WTC11 (cell line): ENCODE data around the gene MUSTN1. TPM values are rescaled to one million over a fixed set of nuclear protein-coding genes. Genes with fewer than 3 reads are reported as not detected.
A peak's percentile ranks its signal among the peaks of the same experiment; 100 is the strongest.

Experiments
- ATAC-seq: fragments of 200-7000 bp; cut with Tn5 transposase; 2 replicates; pipeline ENCODE4 v1.10.0; 2021; ENCODE audit warnings: mild to moderate bottlenecking, moderate library complexity
- Bru-seq: library from RNA; stranded (reverse); fragments of 400-500 nt; gene quantifications from one replicate; lab custom pipeline; 2021; lab: Mats Ljungman, UMichigan
- CTCF ChIA-PET: fragments of 300-600 bp; sonication (Branson Sonifier 250); formaldehyde crosslinking; loops from one replicate; lab custom pipeline; 2021; ENCODE audit warnings: antibody characterized with exemption; lab: Charles Lee
- POLR2A ChIA-PET: fragments of 350-600 bp; sonication (Branson Sonifier 250); formaldehyde crosslinking; loops from one replicate; lab custom pipeline; 2021; ENCODE audit warnings: antibody characterized with exemption; lab: Charles Lee
- DNase-seq: peaks from one replicate; pipeline ENCODE4 v3.0.0; 2021; ENCODE audit warnings: low spot score
- H3K27ac Mint-ChIP-seq: 2 replicates; pipeline ENCODE4 v1.8.0; 2021; ENCODE audit warnings: mixed read lengths
- H3K27me3 Mint-ChIP-seq: 2 replicates; pipeline ENCODE4 v1.8.0; 2021; ENCODE audit warnings: low read depth, mild to moderate bottlenecking, moderate library complexity, mixed read lengths
- H3K36me3 Mint-ChIP-seq: 2 replicates; pipeline ENCODE4 v1.8.0; 2021; ENCODE audit warnings: mixed read lengths
- H3K4me1 Mint-ChIP-seq: 2 replicates; pipeline ENCODE4 v1.8.0; 2022; ENCODE audit warnings: mixed read lengths
- H3K4me3 Mint-ChIP-seq: 2 replicates; pipeline ENCODE4 v1.8.0; 2021; ENCODE audit warnings: mild to moderate bottlenecking, moderate library complexity, mixed read lengths
- H3K9me3 Mint-ChIP-seq: 2 replicates; pipeline ENCODE4 v1.8.0; 2021; ENCODE audit warnings: mixed read lengths
- ATF1 ChIP-seq: sonication (generic); formaldehyde crosslinking; IDR thresholded peaks from 2 replicates; pipeline ENCODE4 v1.8.1; 2023; ENCODE audit warnings: mild to moderate bottlenecking, moderate library complexity, missing genetic modification reagents
- ATF3 ChIP-seq: sonication (generic); formaldehyde crosslinking; conservative IDR thresholded peaks from 2 replicates; pipeline ENCODE4 v1.8.1; 2022; ENCODE audit warnings: mild to moderate bottlenecking, missing genetic modification reagents
- CDX4 ChIP-seq: fragments of 250-450 bp; sonication (Bioruptor Pico); IDR thresholded peaks from 2 replicates; pipeline ENCODE4 v1.9.0; 2021; ENCODE audit warnings: moderate library complexity, mild to moderate bottlenecking, inconsistent platforms, borderline replicate concordance
- CREB1 ChIP-seq: sonication (generic); formaldehyde crosslinking; IDR thresholded peaks from 2 replicates; pipeline ENCODE4 v1.8.0; 2023; ENCODE audit warnings: mild to moderate bottlenecking, missing genetic modification reagents
- EMX1 ChIP-seq: fragments of 250-450 bp; sonication (Bioruptor Pico); IDR thresholded peaks from 2 replicates; pipeline ENCODE4 v1.8.0; 2021; ENCODE audit warnings: mild to moderate bottlenecking
- MAX ChIP-seq: sonication (generic); formaldehyde crosslinking; IDR thresholded peaks from 2 replicates; pipeline ENCODE4 v1.8.0; 2022; ENCODE audit warnings: mild to moderate bottlenecking, missing genetic modification reagents
- MYBL2 ChIP-seq: sonication (generic); formaldehyde crosslinking; IDR thresholded peaks from 2 replicates; pipeline ENCODE4 v1.8.1; 2023; ENCODE audit warnings: mild to moderate bottlenecking, moderate library complexity, missing genetic modification reagents
- NR2C2 ChIP-seq: sonication (generic); formaldehyde crosslinking; IDR thresholded peaks from 2 replicates; pipeline ENCODE4 v1.8.0; 2022; ENCODE audit warnings: mild to moderate bottlenecking, missing genetic modification reagents
- NR3C1 ChIP-seq: sonication (generic); formaldehyde crosslinking; conservative IDR thresholded peaks from 2 replicates; pipeline ENCODE4 v1.8.1; 2023; ENCODE audit warnings: low read depth, mild to moderate bottlenecking, missing genetic modification reagents
- SP1 ChIP-seq: sonication (generic); formaldehyde crosslinking; conservative IDR thresholded peaks from 2 replicates; pipeline ENCODE4 v1.8.1; 2022; ENCODE audit warnings: missing genetic modification reagents
- TCF7 ChIP-seq: sonication (generic); formaldehyde crosslinking; IDR thresholded peaks from 2 replicates; pipeline ENCODE4 v1.8.0; 2022; ENCODE audit warnings: mild to moderate bottlenecking, low read depth, missing genetic modification reagents, moderate library complexity
- TP53 ChIP-seq: sonication (generic); formaldehyde crosslinking; IDR thresholded peaks from 2 replicates; pipeline ENCODE4 v1.8.1; 2023; ENCODE audit warnings: mild to moderate bottlenecking, missing genetic modification reagents
- ZBTB43 ChIP-seq: sonication (generic); formaldehyde crosslinking; IDR thresholded peaks from 2 replicates; pipeline ENCODE4 v1.8.1; 2023; ENCODE audit warnings: mild to moderate bottlenecking, missing genetic modification reagents
- ZNF121 ChIP-seq: sonication (generic); formaldehyde crosslinking; IDR thresholded peaks from 2 replicates; pipeline ENCODE4 v1.8.0; 2023; ENCODE audit warnings: missing genetic modification reagents
- ZNF138 ChIP-seq: sonication (generic); formaldehyde crosslinking; conservative IDR thresholded peaks from 2 replicates; pipeline ENCODE4 v1.8.1; 2022; ENCODE audit warnings: mild to moderate bottlenecking, moderate library complexity, missing genetic modification reagents
- ZNF219 ChIP-seq: sonication (generic); formaldehyde crosslinking; IDR thresholded peaks from 2 replicates; pipeline ENCODE4 v1.8.0; 2023; ENCODE audit warnings: missing genetic modification reagents, mild to moderate bottlenecking, borderline replicate concordance
- ZNF317 ChIP-seq: sonication (generic); formaldehyde crosslinking; IDR thresholded peaks from 2 replicates; pipeline ENCODE4 v1.8.1; 2023; ENCODE audit warnings: low read depth, mild to moderate bottlenecking, moderate library complexity, missing genetic modification reagents, borderline replicate concordance
- ZNF396 ChIP-seq: fragments of 250-450 bp; sonication (Bioruptor Pico); IDR thresholded peaks from 2 replicates; pipeline ENCODE4 v1.8.0; 2021; ENCODE audit warnings: mild to moderate bottlenecking, moderate library complexity, borderline replicate concordance
- ZNF416 ChIP-seq: fragments of 250-450 bp; sonication (Bioruptor Pico); IDR thresholded peaks from 2 replicates; pipeline ENCODE4 v1.9.0; 2021; ENCODE audit warnings: mild to moderate bottlenecking, inconsistent platforms
- ZNF423 ChIP-seq: fragments of 250-450 bp; sonication (Bioruptor Pico); IDR thresholded peaks from 2 replicates; pipeline ENCODE4 v2.1.2; 2022; ENCODE audit warnings: mild to moderate bottlenecking, moderate library complexity
- ZNF532 ChIP-seq: fragments of 250-450 bp; sonication (Bioruptor Pico); IDR thresholded peaks from 2 replicates; pipeline ENCODE4 v1.9.0; 2021; ENCODE audit warnings: mild to moderate bottlenecking, borderline replicate concordance
- ZSCAN18 ChIP-seq: fragments of 250-450 bp; sonication (Bioruptor Pico); IDR thresholded peaks from 2 replicates; pipeline ENCODE4 v2.1.2; 2022; ENCODE audit warnings: mild to moderate bottlenecking, moderate library complexity
- long read RNA-seq, 3 experiments: library from RNA in 1 of 3; library from capped mRNA in 1 of 3; library from polyadenylated mRNA in 1 of 3; unstranded in 2 of 3; stranded (forward) in 1 of 3; transcript quantifications; one replicate each; pipeline ENCODE4 v2.0.0, GENCODE V29; 2021
- total RNA-seq: library from RNA; stranded (reverse); gene quantifications from 3 replicates; pipeline ENCODE4 v1.2.3, GENCODE V29; 2021

Gene MUSTN1
- total RNA-seq (2.7 to 4.2 TPM (median 3.3 TPM) in 3 replicates), Bru-seq, nascent RNA (percentile 51 among the genes with signal in this experiment)
- long read RNA-seq, experiment 1, partial matches to known transcripts, result 0 of 2 reads
- long read RNA-seq, experiment 1, other reads (novel, unspliced or antisense), result 0 of 2 reads
- long read RNA-seq, experiment 2, result 0 reads
- long read RNA-seq, experiment 3, result 0 reads

GRCh38 chr3:52834871-52835501, at the start of gene MUSTN1:
MUSTN1 (minus strand) TSS chr3:52835019; CDS start chr3:52834948, 71 bp downstream.
- peak within 1 kb of the TSS; percentile 59 for H3K27ac Mint-ChIP-seq
- no peaks in the 10 kb centered on the region for H3K9me3 Mint-ChIP-seq
- no peak for ATAC-seq
- no peak within 1 kb of the TSS for H3K4me3 Mint-ChIP-seq
- no peaks in the 10 kb centered on the region for H3K27me3 Mint-ChIP-seq
- DNase-seq, result no peak
- CTCF ChIA-PET, result interaction anchor here (0.7 to 2.4 kb wide), 6 partner anchors 11 to 44 kb away, joined by 3 to 11 read pairs (median 4); no protein-coding TSS in a partner anchor
- H3K4me1 Mint-ChIP-seq, result peaks cover 5% of the 10 kb centered on the region; the same call in 1 of the 2 replicates
- no peak for TF ChIP-seq CREB1 (CRISPR knock-in tag)
- TF ChIP-seq EMX1 (CRISPR knock-in tag), result no peak
- TF ChIP-seq CDX4 (CRISPR knock-in tag), result no peak
- TF ChIP-seq NR2C2 (CRISPR knock-in tag), result no peak
- TF ChIP-seq SP1 (CRISPR knock-in tag), result no peak
- TF ChIP-seq ZBTB43, result no peak
- no peak for TF ChIP-seq ZNF532 (CRISPR knock-in tag)
- TF ChIP-seq ZNF423 (CRISPR knock-in tag), result no peak
- no peak for TF ChIP-seq ZNF219
- TF ChIP-seq MYBL2, result no peak
- TF ChIP-seq ZNF416 (CRISPR knock-in tag), result no peak
- TF ChIP-seq ATF3 (CRISPR knock-in tag), result no peak
- TF ChIP-seq TCF7 (CRISPR knock-in tag), result no peak
- H3K36me3 Mint-ChIP-seq, result peaks cover 2% of the 10 kb centered on the region; the same call in 1 of the 2 replicates
- POLR2A ChIA-PET, result no interaction called here

GRCh38 chr3:52882377-52882776, 47.6 kb upstream of the MUSTN1 start:
- peaks cover 13% of the 10 kb centered on the region for H3K9me3 Mint-ChIP-seq
- no peak overlapping the region for H3K4me3 Mint-ChIP-seq
- H3K36me3 Mint-ChIP-seq, result peaks cover 16% of the 10 kb centered on the region
- H3K27me3 Mint-ChIP-seq, result no peaks in the 10 kb centered on the region
- CTCF ChIA-PET, result interaction anchor here (1.4 kb wide), 1 partner anchor 144 kb away, joined by 4 read pairs; no protein-coding TSS in a partner anchor
- ATAC-seq, result no peak
- TF ChIP-seq ZSCAN18 (CRISPR knock-in tag), result no peak
- no peak for TF ChIP-seq ZNF138 (CRISPR knock-in tag)
- no peak for TF ChIP-seq NR3C1 (CRISPR knock-in tag)
- no peak for TF ChIP-seq ZNF121 (CRISPR knock-in tag)
- no peak for TF ChIP-seq ZNF317 (CRISPR knock-in tag)
- no peak for TF ChIP-seq ZNF219
- TF ChIP-seq MAX, result no peak
- TF ChIP-seq TP53 (CRISPR knock-in tag), result no peak
- TF ChIP-seq ZNF396, result no peak
- TF ChIP-seq MYBL2, result no peak
- no peak for TF ChIP-seq ATF1
- POLR2A ChIA-PET, result no interaction called here
- peak overlapping the region; percentile 21; the same call in 1 of the 2 replicates for H3K27ac Mint-ChIP-seq
- no peak for DNase-seq
- no peaks in the 10 kb centered on the region for H3K4me1 Mint-ChIP-seq
